ENCODE data around the gene DDR1. TPM values are rescaled to one million over a fixed set of nuclear protein-coding genes. Genes with fewer than 3 reads are reported as not detected.

DDR1 gene
- total RNA-seq, 1 experiment from 2014 or later, result 115 TPM

- intact Hi-C loops (cut with micrococcal nuclease; ENCODE audit: unreplicated experiment), result no loop called here
- Histone ChIP-seq H3K9me3 (peaks cover 4% of the 10 kb centered on the region; the same call in 1 of the 2 replicates), H3K4me3 (ENCODE audit: low read depth, low read length) (no peak overlapping the region), H3K4me1 (peaks cover 45% of the 10 kb centered on the region), H3K36me3 (ENCODE audit: control insufficient read depth, insufficient read depth, low read length) (no peaks in the 10 kb centered on the region), H3K27me3 (replicated peaks; ENCODE audit: control insufficient read depth, insufficient read depth, low read length) (no peaks in the 10 kb centered on the region)
- no peak for TF ChIP-seq CTCF (IDR thresholded peaks at IDR 0.05; ENCODE audit: insufficient read depth in 1 of 2, low read depth in 1 of 2, low read length in 1 of 2, severe bottlenecking in 1 of 2, unreplicated experiment in 1 of 2)
- Mint-ChIP-seq H3K4me3 (ENCODE audit: unreplicated experiment) (no peak overlapping the region), H3K9me3 (ENCODE audit: unreplicated experiment) (peaks cover 9% of the 10 kb centered on the region), H3K36me3 (ENCODE audit: insufficient read depth, unreplicated experiment) (peaks cover 4% of the 10 kb centered on the region), H3K27ac (ENCODE audit: unreplicated experiment) (peak overlapping the region; percentile 79), H3K27me3 (ENCODE audit: insufficient read depth, unreplicated experiment) (no peaks in the 10 kb centered on the region), H3K4me1 (ENCODE audit: low read depth, unreplicated experiment) (peaks cover 30% of the 10 kb centered on the region)
- BruUV-seq (replicated peaks), result no TSS peak
- ChIA-PET CTCF (interaction anchor here (0.7 to 2.1 kb wide), 7 partner anchors 14 to 244 kb away, joined by 3 to 28 read pairs (median 11); partner anchors contain the start of genes DDR1, GTF2H4 and VARS2), POLR2A (interaction anchor here (1.0 to 1.4 kb wide), 2 partner anchors 20 to 41 kb away, joined by 4 read pairs; partner anchors contain the start of gene DDR1)
- DNase-seq, result no peak
These were observed 41.3 kb upstream of the DDR1 start for GRCh38 chr6:30842754-30843610.

- Histone ChIP-seq H3K4me1 (peaks cover 49% of the 10 kb centered on the region), H3K9me3 (peaks cover 4% of the 10 kb centered on the region; the same call in 1 of the 2 replicates), H3K36me3 (ENCODE audit: control insufficient read depth, insufficient read depth, low read length) (no peaks in the 10 kb centered on the region), H3K4me3 (ENCODE audit: low read depth, low read length) (no peak overlapping the region), H3K27me3 (replicated peaks; ENCODE audit: control insufficient read depth, insufficient read depth, low read length) (no peaks in the 10 kb centered on the region)
- POLR2A ChIA-PET, result interaction anchor here (0.5 to 1.4 kb wide), 5 partner anchors 12 to 58 kb away, joined by 3 to 6 read pairs (median 4); partner anchors contain the start of gene DDR1
- no TSS peak for BruUV-seq (replicated peaks)
- Mint-ChIP-seq H3K27ac (ENCODE audit: unreplicated experiment) (peak overlapping the region; percentile 79), H3K4me3 (ENCODE audit: unreplicated experiment) (peak overlapping the region; percentile 13), H3K9me3 (ENCODE audit: unreplicated experiment) (peaks cover 9% of the 10 kb centered on the region), H3K4me1 (ENCODE audit: low read depth, unreplicated experiment) (peaks cover 35% of the 10 kb centered on the region), H3K27me3 (ENCODE audit: insufficient read depth, unreplicated experiment) (no peaks in the 10 kb centered on the region), H3K36me3 (ENCODE audit: insufficient read depth, unreplicated experiment) (peaks cover 4% of the 10 kb centered on the region)
- DNase-seq, result no peak
- CTCF ChIA-PET, result interaction anchor here (0.6 to 2.1 kb wide), 13 partner anchors 9 to 390 kb away, joined by 3 to 28 read pairs (median 4); partner anchors contain the start of genes DDR1, GTF2H4 and VARS2
- intact Hi-C loops (cut with micrococcal nuclease; ENCODE audit: unreplicated experiment), result no loop called here
- no peak for TF ChIP-seq CTCF (IDR thresholded peaks at IDR 0.05; ENCODE audit: insufficient read depth in 1 of 2, low read depth in 1 of 2, low read length in 1 of 2, severe bottlenecking in 1 of 2, unreplicated experiment in 1 of 2)
These were observed 40.7 kb upstream of the DDR1 start for GRCh38 chr6:30843611-30843998.

- Mint-ChIP-seq H3K27ac (ENCODE audit: unreplicated experiment) (peak overlapping the region; percentile 79), H3K4me3 (ENCODE audit: unreplicated experiment) (peak overlapping the region; percentile 13), H3K27me3 (ENCODE audit: insufficient read depth, unreplicated experiment) (no peaks in the 10 kb centered on the region), H3K36me3 (ENCODE audit: insufficient read depth, unreplicated experiment) (peaks cover 4% of the 10 kb centered on the region), H3K4me1 (ENCODE audit: low read depth, unreplicated experiment) (peaks cover 36% of the 10 kb centered on the region), H3K9me3 (ENCODE audit: unreplicated experiment) (peaks cover 9% of the 10 kb centered on the region)
- ChIA-PET POLR2A (interaction anchor here (0.5 to 1.4 kb wide), 5 partner anchors 12 to 58 kb away, joined by 3 to 6 read pairs (median 4); partner anchors contain the start of gene DDR1), CTCF (interaction anchor here (0.6 to 2.1 kb wide), 14 partner anchors 10 to 391 kb away, joined by 3 to 28 read pairs (median 4); partner anchors contain the start of genes DDR1, GTF2H4 and VARS2)
- Histone ChIP-seq H3K27me3 (replicated peaks; ENCODE audit: control insufficient read depth, insufficient read depth, low read length) (no peaks in the 10 kb centered on the region), H3K9me3 (peaks cover 4% of the 10 kb centered on the region; the same call in 1 of the 2 replicates), H3K36me3 (ENCODE audit: control insufficient read depth, insufficient read depth, low read length) (no peaks in the 10 kb centered on the region), H3K4me1 (peaks cover 49% of the 10 kb centered on the region), H3K4me3 (ENCODE audit: low read depth, low read length) (no peak overlapping the region)
- intact Hi-C loops (cut with micrococcal nuclease; ENCODE audit: unreplicated experiment), result loop anchor here (1.0 kb wide), 1 partner anchor 33 kb away; no protein-coding TSS in a partner anchor
- peak in 1 of 2 experiments; percentile 28 for TF ChIP-seq CTCF (IDR thresholded peaks at IDR 0.05; ENCODE audit: insufficient read depth in 1 of 2, low read depth in 1 of 2, low read length in 1 of 2, severe bottlenecking in 1 of 2, unreplicated experiment in 1 of 2)
- BruUV-seq (replicated peaks), result no TSS peak
- DNase-seq, result peak; percentile 69 to 81
These were observed 40.2 kb upstream of the DDR1 start for GRCh38 chr6:30844118-30844535.

Measured in Caco-2 (cell line).